ENCODE measurements around the gene SPTBN4. TPM values are rescaled to one million over a fixed set of nuclear protein-coding genes. Genes with fewer than 3 reads are reported as not detected.

The SPTBN4 gene
- total RNA-seq, 1 experiment from 2014 or later, result 0.61 TPM

GRCh38 chr19:40567040-40567749 is 100.4 kb downstream of the SPTBN4 start:
- no peak for DNase-seq (ENCODE audit: low read depth in 1 of 2, low spot score in 2 of 2)
- Histone ChIP-seq H3K4me1 (replicated peaks) (peaks cover 16% of the 10 kb centered on the region), H3K9me3 (replicated peaks) (no peaks in the 10 kb centered on the region), H3K27me3 (replicated peaks) (peaks cover 26% of the 10 kb centered on the region), H3K36me3 (no peaks in the 10 kb centered on the region), H3K27ac (no peak overlapping the region), H3K4me3 (no peak overlapping the region)

DNA sequence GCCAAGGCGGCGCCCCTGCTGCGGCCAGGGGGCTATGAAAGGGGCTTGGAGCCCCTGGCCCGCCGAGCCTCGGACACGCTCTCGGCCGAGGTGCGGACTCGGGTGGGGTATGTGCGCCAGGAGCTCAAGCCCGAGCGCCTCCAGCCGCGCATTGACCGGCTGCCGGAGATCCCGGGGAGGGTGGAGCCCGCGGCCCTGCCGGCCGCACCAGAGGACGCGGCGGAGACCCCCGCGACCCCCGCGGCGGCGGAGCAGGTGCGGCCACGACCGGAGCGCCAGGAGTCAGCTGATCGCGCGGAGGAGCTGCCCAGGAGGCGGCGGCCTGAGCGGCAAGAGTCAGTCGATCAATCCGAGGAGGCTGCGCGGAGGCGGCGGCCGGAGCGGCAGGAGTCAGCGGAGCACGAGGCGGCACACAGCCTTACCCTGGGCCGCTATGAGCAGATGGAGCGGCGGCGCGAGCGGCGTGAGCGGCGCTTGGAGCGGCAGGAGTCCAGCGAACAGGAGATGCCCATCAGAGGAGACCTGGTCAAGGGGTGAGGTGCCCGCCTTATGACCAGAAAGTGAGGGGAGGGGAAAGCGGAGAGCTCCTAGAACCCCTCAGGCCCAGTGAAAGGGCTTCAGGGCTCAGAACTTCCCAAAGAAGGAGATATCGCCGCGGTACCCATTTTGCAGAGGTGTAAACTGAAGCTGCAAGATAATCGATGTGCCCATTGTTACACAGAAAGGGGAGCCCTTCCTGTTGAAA is 101.1 kb downstream of the SPTBN4 start:
- H3K27ac ChIP-seq, result no peak overlapping the region
- H3K36me3 ChIP-seq, result no peaks in the 10 kb centered on the region
- H3K9me3 ChIP-seq (replicated peaks), result no peaks in the 10 kb centered on the region
- H3K4me3 ChIP-seq, result no peak overlapping the region
- H3K4me1 ChIP-seq (replicated peaks), result peaks cover 16% of the 10 kb centered on the region
- H3K27me3 ChIP-seq (replicated peaks), result peaks cover 26% of the 10 kb centered on the region
- DNase-seq (ENCODE audit: low read depth in 1 of 2, low spot score in 2 of 2), result no peak

GRCh38 chr19:40570313-40571004 is 103.7 kb downstream of the SPTBN4 start:
- Histone ChIP-seq H3K4me1 (replicated peaks) (peaks cover 16% of the 10 kb centered on the region), H3K27ac (peak overlapping the region; percentile 59), H3K9me3 (replicated peaks) (no peaks in the 10 kb centered on the region), H3K36me3 (no peaks in the 10 kb centered on the region), H3K4me3 (peak overlapping the region; percentile 39), H3K27me3 (replicated peaks) (peaks cover 26% of the 10 kb centered on the region)
- peak; percentile 90 to 99 for DNase-seq (ENCODE audit: low read depth in 1 of 2, low spot score in 2 of 2)

GRCh38 chr19:40571005-40571318 is 104.2 kb downstream of the SPTBN4 start:
- no peak overlapping the region for H3K4me3 ChIP-seq
- H3K36me3 ChIP-seq, result no peaks in the 10 kb centered on the region

GRCh38 chr19:40571831-40572495 is 105.2 kb downstream of the SPTBN4 start:
- no peak for DNase-seq (ENCODE audit: low read depth in 1 of 2, low spot score in 2 of 2)
- Histone ChIP-seq H3K4me3 (no peak overlapping the region), H3K9me3 (replicated peaks) (no peaks in the 10 kb centered on the region), H3K27me3 (replicated peaks) (peaks cover 21% of the 10 kb centered on the region), H3K36me3 (0 out of 2 replicates have a peak, but pooled peaks cover 3% of the 10 kb centered on the region), H3K27ac (no peak overlapping the region), H3K4me1 (replicated peaks) (peaks cover 20% of the 10 kb centered on the region)

More at GRCh38 chr19:40571005-40571318, 104.2 kb downstream of the SPTBN4 start:
- DNase-seq (ENCODE audit: low read depth in 1 of 2, low spot score in 2 of 2), result no peak
- Histone ChIP-seq H3K9me3 (replicated peaks) (no peaks in the 10 kb centered on the region), H3K27ac (no peak overlapping the region), H3K27me3 (replicated peaks) (peaks cover 26% of the 10 kb centered on the region), H3K4me1 (replicated peaks) (peaks cover 17% of the 10 kb centered on the region)

DNA sequence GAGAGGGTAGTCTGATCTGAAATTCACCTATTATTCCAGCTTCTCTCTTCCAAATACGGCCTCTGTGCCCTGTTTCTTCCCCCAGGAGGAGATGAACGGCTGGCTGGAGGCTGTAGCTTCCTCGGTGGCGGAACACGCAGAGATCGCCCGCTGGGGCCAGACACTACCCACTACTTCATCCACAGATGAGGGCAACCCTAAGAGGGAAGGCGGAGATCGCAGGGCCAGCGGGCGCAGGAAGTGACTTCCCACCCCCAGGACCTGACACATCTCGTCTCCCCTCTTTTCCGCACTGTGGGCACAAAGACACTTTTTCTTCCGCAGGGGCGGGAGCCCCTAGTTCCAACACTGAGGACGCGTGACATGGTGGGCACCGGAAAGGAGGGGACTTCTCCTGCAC is 108.5 kb downstream of the SPTBN4 start:
- Histone ChIP-seq H3K4me1 (replicated peaks) (peaks cover 13% of the 10 kb centered on the region), H3K36me3 (peaks cover 24% of the 10 kb centered on the region), H3K27ac (no peak overlapping the region), H3K27me3 (replicated peaks) (no peaks in the 10 kb centered on the region), H3K9me3 (replicated peaks) (no peaks in the 10 kb centered on the region), H3K4me3 (no peak overlapping the region)
- DNase-seq (ENCODE audit: low read depth in 1 of 2, low spot score in 2 of 2), result no peak

DNA sequence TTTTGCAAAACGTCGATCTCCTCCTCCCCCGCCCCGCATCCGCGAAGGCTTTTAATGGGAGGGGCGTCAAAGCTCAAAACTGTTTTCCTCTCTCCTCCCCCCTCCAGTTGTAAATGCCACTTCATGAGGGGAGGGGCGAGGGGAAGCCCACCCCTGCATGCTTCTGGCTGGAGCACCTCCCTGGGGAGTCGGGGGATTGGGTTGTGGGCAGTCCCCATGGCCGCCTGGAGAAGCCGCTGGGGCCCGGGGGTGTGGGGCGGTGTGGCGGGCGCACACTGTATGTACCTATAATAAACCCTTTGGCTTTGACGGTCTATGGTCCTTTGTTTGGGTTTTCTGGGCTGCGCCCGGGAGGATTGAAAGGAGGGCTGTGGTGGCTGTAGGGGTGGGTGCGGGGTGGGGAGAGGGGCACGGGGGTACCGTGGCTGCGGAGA is 109.4 kb downstream of the SPTBN4 start:
- Histone ChIP-seq H3K4me3 (peak overlapping the region; percentile 71), H3K36me3 (peaks cover 28% of the 10 kb centered on the region), H3K4me1 (replicated peaks) (peaks cover 10% of the 10 kb centered on the region), H3K27ac (no peak overlapping the region; the same call in 1 of the 2 replicates), H3K9me3 (replicated peaks) (no peaks in the 10 kb centered on the region), H3K27me3 (replicated peaks) (no peaks in the 10 kb centered on the region)
- DNase-seq (ENCODE audit: low read depth in 1 of 2, low spot score in 2 of 2), result no peak

GRCh38 chr19:40576585-40577451 is 110.0 kb downstream of the SPTBN4 start, which contains the start of gene SHKBP1:
SHKBP1 (plus strand) TSS chr19:40576873; CDS start chr19:40576900, 27 bp downstream.
- Histone ChIP-seq H3K4me1 (replicated peaks) (peaks cover 10% of the 10 kb centered on the region), H3K9me3 (replicated peaks) (no peaks in the 10 kb centered on the region), H3K36me3 (peaks cover 31% of the 10 kb centered on the region), H3K4me3 (peak within 1 kb of the TSS; percentile 71), H3K27me3 (replicated peaks) (no peaks in the 10 kb centered on the region), H3K27ac (peak within 1 kb of the TSS; percentile 74)
- peak; percentile 95 to 96 for DNase-seq (ENCODE audit: low read depth in 1 of 2, low spot score in 2 of 2)

GRCh38 chr19:40578442-40578908 is 111.7 kb downstream of the SPTBN4 start:
- H3K36me3 ChIP-seq, result peaks cover 40% of the 10 kb centered on the region
- H3K9me3 ChIP-seq (replicated peaks), result no peaks in the 10 kb centered on the region
- peaks cover 11% of the 10 kb centered on the region for H3K4me1 ChIP-seq (replicated peaks)
- H3K4me3 ChIP-seq, result no peak overlapping the region
- peak in 1 of 2 experiments; percentile 16 for DNase-seq (ENCODE audit: low read depth in 1 of 2, low spot score in 2 of 2)
- no peak overlapping the region for H3K27ac ChIP-seq
- H3K27me3 ChIP-seq (replicated peaks), result no peaks in the 10 kb centered on the region

DNA sequence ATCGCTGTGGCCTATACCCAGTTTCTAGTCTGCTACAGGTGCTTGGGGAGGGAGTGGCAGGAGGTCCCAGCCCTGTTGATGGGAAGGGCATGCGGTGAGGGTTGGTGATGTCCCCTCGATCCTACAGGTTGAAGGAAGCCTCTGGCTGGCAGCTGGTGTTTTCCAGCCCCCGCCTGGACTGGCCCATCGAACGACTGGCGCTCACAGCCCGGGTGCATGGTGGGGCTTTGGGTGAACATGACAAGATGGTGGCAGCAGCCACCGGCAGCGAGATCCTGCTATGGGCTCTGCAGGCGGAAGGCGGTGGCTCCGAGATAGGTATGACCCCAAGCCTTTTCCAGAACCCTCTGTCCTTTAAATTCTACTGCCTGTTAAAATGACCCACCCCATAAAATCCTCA is 113.8 kb downstream of the SPTBN4 start:
- Histone ChIP-seq H3K36me3 (peaks cover 53% of the 10 kb centered on the region), H3K27me3 (replicated peaks) (no peaks in the 10 kb centered on the region), H3K27ac (no peak overlapping the region), H3K4me3 (no peak overlapping the region), H3K9me3 (replicated peaks) (no peaks in the 10 kb centered on the region), H3K4me1 (replicated peaks) (peaks cover 27% of the 10 kb centered on the region)
- no peak for DNase-seq (ENCODE audit: low read depth in 1 of 2, low spot score in 2 of 2)

DNA sequence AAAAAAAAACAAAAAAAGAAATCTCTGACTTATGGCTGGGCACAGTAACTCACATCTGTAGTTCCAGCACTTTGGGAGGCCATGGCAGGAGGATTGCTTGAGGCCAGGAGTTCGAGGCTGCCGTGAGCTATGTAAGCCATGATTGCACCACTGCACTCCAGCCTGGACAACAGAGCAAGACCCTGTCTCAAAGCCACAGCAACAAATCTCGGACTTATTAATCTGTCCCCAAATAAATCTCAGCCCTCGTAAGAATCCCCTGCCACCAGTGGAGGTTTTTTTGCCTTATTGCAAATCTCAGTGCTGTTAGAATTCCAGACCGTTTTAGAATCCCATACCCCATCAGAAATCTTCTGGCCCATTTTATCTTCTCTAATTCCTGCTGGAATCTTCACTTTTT is 114.7 kb downstream of the SPTBN4 start:
- no peak for DNase-seq (ENCODE audit: low read depth in 1 of 2, low spot score in 2 of 2)
- Histone ChIP-seq H3K27me3 (replicated peaks) (no peaks in the 10 kb centered on the region), H3K9me3 (replicated peaks) (no peaks in the 10 kb centered on the region), H3K36me3 (peaks cover 55% of the 10 kb centered on the region), H3K4me3 (no peak overlapping the region), H3K27ac (no peak overlapping the region), H3K4me1 (replicated peaks) (peaks cover 28% of the 10 kb centered on the region)

DNA sequence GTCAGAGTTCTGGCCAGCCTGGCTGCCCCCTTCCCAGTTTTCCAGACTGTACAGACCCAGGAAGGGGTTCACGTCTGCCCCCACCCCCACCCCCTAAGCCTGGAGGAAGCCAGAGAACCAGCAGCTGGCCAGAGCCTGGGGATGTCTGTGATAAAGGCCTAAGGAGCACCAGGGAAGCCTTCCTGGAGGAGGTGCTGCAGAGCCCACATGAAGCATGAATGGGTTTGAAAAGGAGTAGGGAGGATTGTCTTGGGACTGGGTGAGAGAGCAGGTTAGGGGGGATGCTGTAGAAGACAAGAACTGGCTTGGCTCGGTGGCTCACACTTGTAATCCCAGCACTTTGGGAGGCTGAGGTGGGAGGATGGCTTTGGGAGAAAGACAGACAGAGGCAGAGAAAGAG is 115.7 kb downstream of the SPTBN4 start:
- Histone ChIP-seq H3K9me3 (replicated peaks) (no peaks in the 10 kb centered on the region), H3K27ac (no peak overlapping the region), H3K4me1 (replicated peaks) (peaks cover 24% of the 10 kb centered on the region), H3K36me3 (peaks cover 59% of the 10 kb centered on the region), H3K27me3 (replicated peaks) (no peaks in the 10 kb centered on the region), H3K4me3 (no peak overlapping the region)
- DNase-seq (ENCODE audit: low read depth in 1 of 2, low spot score in 2 of 2), result no peak

DNA sequence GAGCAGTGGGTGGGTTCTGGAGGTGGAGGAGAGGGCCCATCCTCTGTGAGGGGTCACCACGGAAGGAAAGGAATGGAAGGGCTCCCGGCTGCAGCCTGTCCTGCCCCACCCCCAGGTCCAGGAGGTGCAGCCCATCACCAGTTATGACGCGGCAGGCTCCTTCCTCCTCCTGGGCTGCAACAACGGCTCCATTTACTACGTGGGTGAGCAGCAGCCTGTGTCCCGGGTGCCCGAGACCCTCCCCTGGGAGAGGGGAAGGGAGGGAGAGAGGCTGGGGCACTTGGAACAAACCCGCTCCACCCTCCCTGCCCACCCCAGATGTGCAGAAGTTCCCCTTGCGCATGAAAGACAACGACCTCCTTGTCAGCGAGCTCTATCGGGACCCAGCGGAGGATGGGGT is 116.5 kb downstream of the SPTBN4 start:
- Histone ChIP-seq H3K4me1 (replicated peaks) (peaks cover 25% of the 10 kb centered on the region), H3K9me3 (replicated peaks) (no peaks in the 10 kb centered on the region), H3K27me3 (replicated peaks) (no peaks in the 10 kb centered on the region), H3K27ac (no peak overlapping the region), H3K36me3 (peaks cover 61% of the 10 kb centered on the region), H3K4me3 (no peak overlapping the region)
- no peak for DNase-seq (ENCODE audit: low read depth in 1 of 2, low spot score in 2 of 2)

All from SJSA1 (cell line).